SK-N-MC (cell line): ENCODE data around the gene PIWIL4.

Experiments
- EZH2 ChIP-seq: fragments of 200-600 bp; sonication (generic); IDR thresholded peaks from one replicate; pipeline ENCODE4 v1.6.1; 2017; ENCODE audit warnings: antibody characterized with exemption
- POLR2AphosphoS5 ChIP-seq: IDR thresholded peaks from 2 replicates; pipeline ENCODE4 v1.6.1; 2012; ENCODE audit warnings: mild to moderate bottlenecking, low read depth, low read length, borderline replicate concordance

GRCh38 chr11:94593030-94593429 lies 25.9 kb downstream of the PIWIL4 start:
- TF ChIP-seq POLR2AphosphoS5 (no peak), EZH2 (no peak)
